ENCODE results near the gene DHX36. TPM values are rescaled to one million over a fixed set of nuclear protein-coding genes. Genes with fewer than 3 reads are reported as not detected.
A peak's percentile ranks its signal among the peaks of the same experiment; 100 is the strongest.

DHX36 gene, protein sequence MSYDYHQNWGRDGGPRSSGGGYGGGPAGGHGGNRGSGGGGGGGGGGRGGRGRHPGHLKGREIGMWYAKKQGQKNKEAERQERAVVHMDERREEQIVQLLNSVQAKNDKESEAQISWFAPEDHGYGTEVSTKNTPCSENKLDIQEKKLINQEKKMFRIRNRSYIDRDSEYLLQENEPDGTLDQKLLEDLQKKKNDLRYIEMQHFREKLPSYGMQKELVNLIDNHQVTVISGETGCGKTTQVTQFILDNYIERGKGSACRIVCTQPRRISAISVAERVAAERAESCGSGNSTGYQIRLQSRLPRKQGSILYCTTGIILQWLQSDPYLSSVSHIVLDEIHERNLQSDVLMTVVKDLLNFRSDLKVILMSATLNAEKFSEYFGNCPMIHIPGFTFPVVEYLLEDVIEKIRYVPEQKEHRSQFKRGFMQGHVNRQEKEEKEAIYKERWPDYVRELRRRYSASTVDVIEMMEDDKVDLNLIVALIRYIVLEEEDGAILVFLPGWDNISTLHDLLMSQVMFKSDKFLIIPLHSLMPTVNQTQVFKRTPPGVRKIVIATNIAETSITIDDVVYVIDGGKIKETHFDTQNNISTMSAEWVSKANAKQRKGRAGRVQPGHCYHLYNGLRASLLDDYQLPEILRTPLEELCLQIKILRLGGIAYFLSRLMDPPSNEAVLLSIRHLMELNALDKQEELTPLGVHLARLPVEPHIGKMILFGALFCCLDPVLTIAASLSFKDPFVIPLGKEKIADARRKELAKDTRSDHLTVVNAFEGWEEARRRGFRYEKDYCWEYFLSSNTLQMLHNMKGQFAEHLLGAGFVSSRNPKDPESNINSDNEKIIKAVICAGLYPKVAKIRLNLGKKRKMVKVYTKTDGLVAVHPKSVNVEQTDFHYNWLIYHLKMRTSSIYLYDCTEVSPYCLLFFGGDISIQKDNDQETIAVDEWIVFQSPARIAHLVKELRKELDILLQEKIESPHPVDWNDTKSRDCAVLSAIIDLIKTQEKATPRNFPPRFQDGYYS
- total RNA-seq: 49.8 and 64.3 TPM in 2 replicates

DNA sequence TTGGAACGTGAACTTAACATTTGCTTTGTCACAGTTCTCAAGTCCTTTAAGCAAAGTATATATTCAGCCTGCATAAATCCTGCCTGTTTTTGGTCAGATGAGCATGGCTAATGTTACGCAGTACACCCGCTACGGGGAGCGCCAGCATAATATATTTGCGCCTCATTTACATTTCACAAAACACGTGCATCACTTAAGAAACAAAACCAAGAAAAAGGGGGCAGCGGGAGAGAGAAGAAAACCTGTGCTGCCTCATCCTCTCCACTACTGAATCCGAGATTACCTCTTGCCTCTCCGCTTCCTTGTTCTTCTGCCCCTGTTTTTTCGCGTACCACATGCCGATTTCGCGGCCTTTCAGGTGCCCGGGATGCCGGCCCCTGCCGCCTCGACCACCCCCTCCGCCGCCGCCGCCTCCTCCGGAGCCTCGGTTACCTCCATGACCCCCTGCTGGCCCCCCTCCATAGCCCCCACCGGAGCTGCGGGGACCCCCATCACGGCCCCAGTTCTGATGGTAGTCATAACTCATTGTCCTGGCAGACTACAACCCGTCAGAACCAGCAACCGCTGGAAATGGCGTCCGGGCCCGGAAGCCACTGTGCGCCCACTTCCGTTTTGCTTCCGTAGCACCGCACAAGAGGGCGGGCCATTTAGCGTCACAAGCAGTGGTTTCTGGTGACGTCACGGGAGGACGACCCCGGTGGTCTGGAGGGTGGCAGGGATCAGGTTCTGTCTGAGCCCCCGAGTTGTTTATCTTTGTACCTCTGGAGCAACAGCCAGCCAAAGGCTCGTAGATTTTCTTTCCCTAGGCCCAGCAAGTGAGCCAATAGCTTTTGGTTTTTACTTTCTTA is at the start of gene DHX36:
DHX36 (minus strand) TSS at position 597 of the 848 bp plus-strand sequence; CDS start at position 526, 71 bp downstream.
- TF ChIP-seq, protein P1, sequence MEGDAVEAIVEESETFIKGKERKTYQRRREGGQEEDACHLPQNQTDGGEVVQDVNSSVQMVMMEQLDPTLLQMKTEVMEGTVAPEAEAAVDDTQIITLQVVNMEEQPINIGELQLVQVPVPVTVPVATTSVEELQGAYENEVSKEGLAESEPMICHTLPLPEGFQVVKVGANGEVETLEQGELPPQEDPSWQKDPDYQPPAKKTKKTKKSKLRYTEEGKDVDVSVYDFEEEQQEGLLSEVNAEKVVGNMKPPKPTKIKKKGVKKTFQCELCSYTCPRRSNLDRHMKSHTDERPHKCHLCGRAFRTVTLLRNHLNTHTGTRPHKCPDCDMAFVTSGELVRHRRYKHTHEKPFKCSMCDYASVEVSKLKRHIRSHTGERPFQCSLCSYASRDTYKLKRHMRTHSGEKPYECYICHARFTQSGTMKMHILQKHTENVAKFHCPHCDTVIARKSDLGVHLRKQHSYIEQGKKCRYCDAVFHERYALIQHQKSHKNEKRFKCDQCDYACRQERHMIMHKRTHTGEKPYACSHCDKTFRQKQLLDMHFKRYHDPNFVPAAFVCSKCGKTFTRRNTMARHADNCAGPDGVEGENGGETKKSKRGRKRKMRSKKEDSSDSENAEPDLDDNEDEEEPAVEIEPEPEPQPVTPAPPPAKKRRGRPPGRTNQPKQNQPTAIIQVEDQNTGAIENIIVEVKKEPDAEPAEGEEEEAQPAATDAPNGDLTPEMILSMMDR (IDR thresholded peaks at IDR 0.05; ENCODE audit: insufficient read depth, low read length, poor library complexity, severe bottlenecking): no peak
- peak; percentile 70 for DNase-seq (ENCODE audit: low read depth)
- Histone ChIP-seq H3K27me3 (ENCODE audit: control insufficient read depth, insufficient read depth, low read length) (no peaks in the 10 kb centered on the region), H3K36me3 (ENCODE audit: control insufficient read depth, insufficient read depth, low read length) (no peaks in the 10 kb centered on the region), H3K4me3 (ENCODE audit: low read depth, low read length) (peak within 1 kb of the TSS; percentile 95)

DNA sequence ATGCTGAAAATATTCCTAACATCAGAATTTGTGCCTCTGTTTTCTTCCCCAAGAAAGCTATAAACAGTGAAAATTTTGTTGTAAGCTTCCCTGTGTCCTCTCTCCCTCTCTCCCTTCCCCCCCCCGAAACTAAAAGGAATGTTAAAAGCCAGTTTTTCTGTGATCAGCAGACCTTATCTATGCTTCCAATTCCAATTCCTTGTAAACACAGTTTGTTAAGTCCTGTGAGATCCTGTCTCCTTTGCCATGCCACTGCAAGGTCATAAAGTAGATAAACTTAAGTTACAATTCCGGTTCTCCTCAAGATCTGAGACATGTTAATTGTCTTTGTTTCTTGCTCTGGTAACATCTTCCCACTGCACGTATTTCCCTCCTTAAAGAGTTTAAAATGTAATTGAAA is 42.9 kb upstream of the DHX36 start:
- no peak for DNase-seq (ENCODE audit: low read depth)
- Histone ChIP-seq H3K4me3 (ENCODE audit: low read depth, low read length) (no peak overlapping the region), H3K36me3 (ENCODE audit: control insufficient read depth, insufficient read depth, low read length) (no peaks in the 10 kb centered on the region), H3K27me3 (ENCODE audit: control insufficient read depth, insufficient read depth, low read length) (no peaks in the 10 kb centered on the region)
- TF ChIP-seq, protein P1 (IDR thresholded peaks at IDR 0.05; ENCODE audit: insufficient read depth, low read length, poor library complexity, severe bottlenecking): no peak

DNA sequence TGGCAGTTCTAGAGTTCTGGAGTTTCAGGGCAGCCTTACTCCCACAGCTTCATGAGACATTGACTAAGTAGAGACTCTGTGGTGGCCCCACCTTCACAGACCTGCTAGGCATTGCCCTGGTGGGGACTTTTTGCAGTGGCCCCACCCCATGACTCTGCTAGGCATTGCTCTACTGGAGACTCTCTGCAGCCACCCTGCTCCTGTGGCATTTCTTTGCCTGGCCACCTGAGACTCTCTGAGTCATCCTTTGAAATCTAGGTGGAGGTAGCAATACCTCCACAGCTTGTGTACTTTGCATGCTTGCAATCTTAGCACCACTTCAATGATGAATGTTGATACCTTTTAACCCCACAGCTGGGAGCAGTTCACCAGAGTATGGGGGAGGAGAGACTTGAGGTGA is 40.6 kb upstream of the DHX36 start:
- no peak for DNase-seq (ENCODE audit: low read depth)
- H3K36me3 ChIP-seq (ENCODE audit: control insufficient read depth, insufficient read depth, low read length): no peaks in the 10 kb centered on the region
- TF ChIP-seq, protein P1 (IDR thresholded peaks at IDR 0.05; ENCODE audit: insufficient read depth, low read length, poor library complexity, severe bottlenecking): no peak
- no peaks in the 10 kb centered on the region for H3K27me3 ChIP-seq (ENCODE audit: control insufficient read depth, insufficient read depth, low read length)
- no peak overlapping the region for H3K4me3 ChIP-seq (ENCODE audit: low read depth, low read length)

DNA sequence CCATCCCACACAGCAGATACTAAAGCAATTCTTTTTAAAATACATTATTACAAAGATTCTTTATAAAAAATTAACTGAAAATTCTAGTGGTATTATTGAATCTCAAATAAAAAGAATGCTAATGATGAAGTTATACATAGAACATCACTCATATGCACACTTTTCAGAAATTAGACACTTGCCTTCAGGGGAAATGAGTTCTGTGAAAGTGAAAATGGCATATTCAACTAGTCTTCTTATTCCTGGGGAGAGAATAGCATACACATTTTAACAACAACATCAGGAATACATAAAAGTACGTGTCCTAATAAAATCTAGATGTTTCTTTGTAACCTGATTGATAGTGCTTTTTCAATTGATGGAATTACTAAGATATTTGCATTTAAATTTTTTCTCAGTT is 36.8 kb upstream of the DHX36 start:
- Histone ChIP-seq H3K4me3 (ENCODE audit: low read depth, low read length) (no peak overlapping the region), H3K36me3 (ENCODE audit: control insufficient read depth, insufficient read depth, low read length) (no peaks in the 10 kb centered on the region), H3K27me3 (ENCODE audit: control insufficient read depth, insufficient read depth, low read length) (no peaks in the 10 kb centered on the region)
- TF ChIP-seq, protein P1 (IDR thresholded peaks at IDR 0.05; ENCODE audit: insufficient read depth, low read length, poor library complexity, severe bottlenecking): no peak
- no peak for DNase-seq (ENCODE audit: low read depth)

DNA sequence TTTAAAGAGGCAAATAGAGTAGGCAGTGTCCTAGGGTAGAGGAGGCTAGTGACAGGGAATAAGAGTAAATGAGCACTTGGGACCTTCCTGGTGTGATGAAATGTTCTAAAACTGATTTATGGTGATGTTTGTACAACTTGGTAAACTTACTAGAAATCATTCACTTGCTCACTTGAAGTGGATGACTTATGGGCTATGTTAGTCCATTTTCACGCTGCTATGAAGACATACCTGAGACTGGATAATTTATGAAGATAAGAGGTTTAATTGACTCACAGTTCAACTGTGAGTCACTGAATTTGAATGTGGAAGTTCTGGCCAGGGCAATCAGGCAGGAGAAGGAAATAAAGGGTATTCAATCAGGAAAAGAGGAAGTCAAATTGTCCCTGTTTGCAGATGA is 31.7 kb upstream of the DHX36 start:
- Histone ChIP-seq H3K27me3 (ENCODE audit: control insufficient read depth, insufficient read depth, low read length) (no peaks in the 10 kb centered on the region), H3K4me3 (ENCODE audit: low read depth, low read length) (no peak overlapping the region), H3K36me3 (ENCODE audit: control insufficient read depth, insufficient read depth, low read length) (no peaks in the 10 kb centered on the region)
- DNase-seq (ENCODE audit: low read depth): no peak
- TF ChIP-seq, protein P1 (IDR thresholded peaks at IDR 0.05; ENCODE audit: insufficient read depth, low read length, poor library complexity, severe bottlenecking): no peak

Data from kidney epithelial cell (primary cell).